Stimulated activated CD4-positive, alpha-beta T cell treated with anti-CD3 and anti-CD28 coated beads, Interleukin-1b, Interleukin-23, amount 100 ng/mL, for 1 hour (primary cell): ENCODE measurements around the gene NAPSA.

ENCODE experiments used
- DNase-seq, 2 donors: peaks; one replicate each; pipeline ENCODE4 v3.0.0-alpha.2; 2020; ENCODE audit warnings: low read depth in 2 of 2

The NAPSA gene

GRCh38 chr19:50315773-50316448 is 49.5 kb downstream of the NAPSA start:
- no peak for DNase-seq

GRCh38 chr19:50314724-50315708 is 50.4 kb downstream of the NAPSA start:
- no peak for DNase-seq

GRCh38 chr19:50313812-50314536 is 51.5 kb downstream of the NAPSA start:
- DNase-seq = no peak

- DNase-seq = no peak
Observed at GRCh38 chr19:50312967-50313811, 52.2 kb downstream of the NAPSA start.

- no peak for DNase-seq
Observed at GRCh38 chr19:50311723-50312635, 53.5 kb downstream of the NAPSA start.

GRCh38 chr19:50310759-50311465 is 54.5 kb downstream of the NAPSA start:
- DNase-seq = no peak

GRCh38 chr19:50309396-50310125 is 55.9 kb downstream of the NAPSA start:
- no peak for DNase-seq

- DNase-seq = no peak
Observed at GRCh38 chr19:50308991-50309390, 56.4 kb downstream of the NAPSA start.
